Measurements from ENCODE around the gene IQUB. TPM values are rescaled to one million over a fixed set of nuclear protein-coding genes. Genes with fewer than 3 reads are reported as not detected.
"Not testable (repeated sequence)": the region's sequence is repeated elsewhere in the genome, so short reads cannot be mapped to it uniquely, and the experiment has no call there.

IQUB gene
- polyA plus RNA-seq, 1 donor (not counting 4 experiments of a cell fraction or from before 2014, with no cell fraction given): 0.04 TPM

DNA sequence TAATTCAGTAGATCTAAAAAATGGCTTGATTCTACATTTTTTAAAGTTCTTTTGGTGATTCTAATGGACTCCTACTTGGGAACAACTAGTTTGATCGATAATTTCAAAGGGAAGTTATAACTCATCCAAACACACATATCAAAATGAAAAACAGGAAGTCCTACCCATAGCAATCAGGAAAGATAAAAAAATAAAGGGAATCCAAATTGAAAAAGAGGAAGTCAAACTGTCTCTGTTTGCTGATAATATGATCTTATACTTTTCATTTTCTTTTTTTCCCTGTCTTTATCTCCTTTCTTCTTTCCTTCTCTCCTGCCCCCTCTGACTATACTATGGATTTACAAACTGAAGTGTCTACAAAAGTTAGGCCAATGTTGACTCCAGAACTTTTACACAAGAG is 118.8 kb downstream of the IQUB start:
- H4K20me1 ChIP-seq (ENCODE audit: control insufficient read depth, extremely low read depth, insufficient read depth, low read length): no peaks in the 10 kb centered on the region
- dilution Hi-C loops (cut with MboI; ENCODE audit: extremely low pct_ligation_motif_present, low sequenced_read_pairs): no loop called here

DNA sequence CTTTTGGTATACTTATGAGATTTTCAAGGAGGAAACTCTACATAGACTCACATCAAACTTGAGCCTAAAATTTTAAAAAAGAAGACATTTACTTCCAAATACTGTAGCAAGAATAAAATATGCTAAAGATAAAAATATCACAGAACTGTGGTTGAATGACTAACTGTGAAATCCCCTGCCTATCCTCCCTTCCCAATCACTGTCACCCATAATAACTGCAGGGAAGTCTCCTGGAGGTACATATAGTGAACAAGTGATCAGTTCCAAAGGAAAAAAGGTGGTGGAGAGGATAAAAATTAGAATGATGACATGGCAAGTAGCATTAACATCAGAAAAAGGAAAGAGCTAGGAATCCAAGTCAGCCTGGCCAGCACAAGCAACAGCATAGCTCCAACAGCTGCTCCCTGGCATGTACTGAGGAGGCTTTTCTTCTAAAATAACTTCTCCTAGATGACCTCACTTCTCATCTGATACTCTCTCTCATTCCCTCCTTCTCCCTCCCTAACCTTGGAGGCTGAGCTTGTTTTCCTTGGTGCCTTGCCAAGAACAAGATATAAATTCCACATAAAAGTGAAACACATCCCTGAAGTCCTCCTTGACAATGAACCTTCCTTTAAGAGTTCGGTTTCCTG is 124.0 kb downstream of the IQUB start:
- no peaks in the 10 kb centered on the region for H3K27me3 ChIP-seq (ENCODE audit: control insufficient read depth, extremely low read depth, insufficient read depth, low read length)
- H3K9me1 ChIP-seq (ENCODE audit: control insufficient read depth, extremely low read depth, insufficient read depth, low read length): no peaks in the 10 kb centered on the region
- dilution Hi-C loops (cut with MboI; ENCODE audit: extremely low pct_ligation_motif_present, low sequenced_read_pairs): no loop called here
- H3K4me3 ChIP-seq (ENCODE audit: control insufficient read depth in 2 of 3, extremely low read depth in 1 of 3, insufficient read depth in 2 of 3, low read depth in 1 of 3, low read length in 3 of 3): no peak overlapping the region
- no peaks in the 10 kb centered on the region for H3K79me2 ChIP-seq (ENCODE audit: control insufficient read depth, insufficient read depth, low read length)
- H3K4me2 ChIP-seq (ENCODE audit: control insufficient read depth, extremely low read depth, insufficient read depth, low read depth, low read length): no peak overlapping the region
- no peaks in the 10 kb centered on the region for H4K20me1 ChIP-seq (ENCODE audit: control insufficient read depth, extremely low read depth, insufficient read depth, low read length)
- no peak overlapping the region for H2AFZ ChIP-seq (ENCODE audit: control insufficient read depth, low read length)
- no peak overlapping the region for H3K27ac ChIP-seq (ENCODE audit: control insufficient read depth, insufficient read depth, low read length)
- no peaks in the 10 kb centered on the region for H3K36me3 ChIP-seq (ENCODE audit: control insufficient read depth in 2 of 2, extremely low read depth in 1 of 2, insufficient read depth in 2 of 2, low read length in 2 of 2)
- no peak overlapping the region for H3K9ac ChIP-seq (ENCODE audit: control insufficient read depth, extremely low read depth, insufficient read depth, low read length)
- DNase-seq (ENCODE audit: low read depth, low spot score) (no peak), FAIRE-seq (no peak)
- TF ChIP-seq EZH2 (IDR thresholded peaks at IDR 0.05; ENCODE audit: low read length): no peak
- no peaks in the 10 kb centered on the region for H3K9me3 ChIP-seq (ENCODE audit: control insufficient read depth, low read depth, low read length)
- H3K4me1 ChIP-seq (ENCODE audit: control insufficient read depth, extremely low read depth, insufficient read depth, low read length): no peaks in the 10 kb centered on the region

More for the DNA sequence above, 118.8 kb downstream of the IQUB start:
- Histone ChIP-seq H3K9me1 (ENCODE audit: control insufficient read depth, extremely low read depth, insufficient read depth, low read length) (no peaks in the 10 kb centered on the region), H3K4me2 (ENCODE audit: control insufficient read depth, extremely low read depth, insufficient read depth, low read depth, low read length) (no peak overlapping the region), H3K27me3 (ENCODE audit: control insufficient read depth, extremely low read depth, insufficient read depth, low read length) (no peaks in the 10 kb centered on the region), H3K4me3 (ENCODE audit: control insufficient read depth in 2 of 3, extremely low read depth in 1 of 3, insufficient read depth in 2 of 3, low read depth in 1 of 3, low read length in 3 of 3) (no peak overlapping the region), H3K9me3 (ENCODE audit: control insufficient read depth, low read depth, low read length) (peaks cover 2% of the 10 kb centered on the region), H2AFZ (ENCODE audit: control insufficient read depth, low read length) (no peak overlapping the region), H3K4me1 (ENCODE audit: control insufficient read depth, extremely low read depth, insufficient read depth, low read length) (no peaks in the 10 kb centered on the region), H3K36me3 (ENCODE audit: control insufficient read depth in 2 of 2, extremely low read depth in 1 of 2, insufficient read depth in 2 of 2, low read length in 2 of 2) (no peaks in the 10 kb centered on the region), H3K79me2 (ENCODE audit: control insufficient read depth, insufficient read depth, low read length) (no peaks in the 10 kb centered on the region), H3K9ac (ENCODE audit: control insufficient read depth, extremely low read depth, insufficient read depth, low read length) (no peak overlapping the region), H3K27ac (ENCODE audit: control insufficient read depth, insufficient read depth, low read length) (no peak overlapping the region)
- TF ChIP-seq, protein P1, sequence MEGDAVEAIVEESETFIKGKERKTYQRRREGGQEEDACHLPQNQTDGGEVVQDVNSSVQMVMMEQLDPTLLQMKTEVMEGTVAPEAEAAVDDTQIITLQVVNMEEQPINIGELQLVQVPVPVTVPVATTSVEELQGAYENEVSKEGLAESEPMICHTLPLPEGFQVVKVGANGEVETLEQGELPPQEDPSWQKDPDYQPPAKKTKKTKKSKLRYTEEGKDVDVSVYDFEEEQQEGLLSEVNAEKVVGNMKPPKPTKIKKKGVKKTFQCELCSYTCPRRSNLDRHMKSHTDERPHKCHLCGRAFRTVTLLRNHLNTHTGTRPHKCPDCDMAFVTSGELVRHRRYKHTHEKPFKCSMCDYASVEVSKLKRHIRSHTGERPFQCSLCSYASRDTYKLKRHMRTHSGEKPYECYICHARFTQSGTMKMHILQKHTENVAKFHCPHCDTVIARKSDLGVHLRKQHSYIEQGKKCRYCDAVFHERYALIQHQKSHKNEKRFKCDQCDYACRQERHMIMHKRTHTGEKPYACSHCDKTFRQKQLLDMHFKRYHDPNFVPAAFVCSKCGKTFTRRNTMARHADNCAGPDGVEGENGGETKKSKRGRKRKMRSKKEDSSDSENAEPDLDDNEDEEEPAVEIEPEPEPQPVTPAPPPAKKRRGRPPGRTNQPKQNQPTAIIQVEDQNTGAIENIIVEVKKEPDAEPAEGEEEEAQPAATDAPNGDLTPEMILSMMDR (optimal IDR thresholded peaks at IDR 0.05 in 1 of 3, IDR thresholded peaks at IDR 0.05 in 1 of 3, conservative IDR thresholded peaks at IDR 0.05 in 1 of 3; ENCODE audit: extremely low read depth in 1 of 3, insufficient read depth in 2 of 3, low read length in 3 of 3): no peak
- TF ChIP-seq EZH2 (IDR thresholded peaks at IDR 0.05; ENCODE audit: low read length): no peak
- FAIRE-seq (no peak), DNase-seq (ENCODE audit: low read depth, low spot score) (no peak)

DNA sequence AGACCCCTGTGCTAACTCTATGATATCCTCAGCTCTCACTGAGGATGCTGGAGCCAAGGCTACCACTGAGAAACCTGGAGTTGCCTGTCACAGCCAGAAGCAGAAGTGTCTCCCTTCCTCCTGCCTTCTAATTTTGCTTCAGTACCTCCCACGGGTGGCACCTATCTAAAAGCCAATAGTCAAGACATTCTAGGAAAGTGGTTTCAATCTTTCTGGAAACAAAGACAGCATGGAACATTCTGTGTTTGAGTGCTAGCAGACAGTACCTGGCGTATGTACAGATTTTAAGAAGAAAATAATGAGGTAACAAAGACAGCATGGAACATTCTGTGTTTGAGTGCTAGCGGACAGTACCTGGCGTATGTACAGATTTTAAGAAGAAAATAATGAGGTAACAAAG is 126.4 kb downstream of the IQUB start:
- FAIRE-seq; dilution Hi-C loops (cut with MboI; ENCODE audit: extremely low pct_ligation_motif_present, low sequenced_read_pairs): not testable (repeated sequence)

More for the DNA sequence above, 126.4 kb downstream of the IQUB start:
- not testable (repeated sequence) for H3K9me3 ChIP-seq (ENCODE audit: control insufficient read depth, low read depth, low read length); H4K20me1 ChIP-seq (ENCODE audit: control insufficient read depth, extremely low read depth, insufficient read depth, low read length); H3K4me2 ChIP-seq (ENCODE audit: control insufficient read depth, extremely low read depth, insufficient read depth, low read depth, low read length); H2AFZ ChIP-seq (ENCODE audit: control insufficient read depth, low read length); H3K27ac ChIP-seq (ENCODE audit: control insufficient read depth, insufficient read depth, low read length); H3K79me2 ChIP-seq (ENCODE audit: control insufficient read depth, insufficient read depth, low read length); H3K9me1 ChIP-seq (ENCODE audit: control insufficient read depth, extremely low read depth, insufficient read depth, low read length); H3K27me3 ChIP-seq (ENCODE audit: control insufficient read depth, extremely low read depth, insufficient read depth, low read length); H3K4me1 ChIP-seq (ENCODE audit: control insufficient read depth, extremely low read depth, insufficient read depth, low read length); H3K4me3 ChIP-seq (ENCODE audit: control insufficient read depth in 2 of 3, extremely low read depth in 1 of 3, insufficient read depth in 2 of 3, low read depth in 1 of 3, low read length in 3 of 3); DNase-seq (ENCODE audit: low read depth, low spot score); H3K36me3 ChIP-seq (ENCODE audit: control insufficient read depth in 2 of 2, extremely low read depth in 1 of 2, insufficient read depth in 2 of 2, low read length in 2 of 2); H3K9ac ChIP-seq (ENCODE audit: control insufficient read depth, extremely low read depth, insufficient read depth, low read length)

Small RNA genes lying within 50 kb of the gene (small RNA-seq; reads per million reads assigned to genes)
- 0 reads per million in 3 experiments for gene RNU6-296P (ENCODE audit: insufficient read length in 3 of 3, low read depth in 3 of 3, low replicate concordance in 1 of 3)

Other genes with a start within 250 kb of the IQUB start
- gene NDUFA5, start 23.2 kb upstream of the IQUB start, polyA plus RNA-seq: 13.8 to 36.9 TPM (median 19.0 TPM) in 3 replicates
- gene ASB15, start 67.2 kb upstream of the IQUB start, polyA plus RNA-seq: not detected in 3 replicates
- gene LMOD2, start 121.3 kb upstream of the IQUB start, polyA plus RNA-seq: not detected in 3 replicates
- gene WASL, start 214.4 kb upstream of the IQUB start, polyA plus RNA-seq: 9.5 to 17.5 TPM (median 15.9 TPM) in 3 replicates